Spleen (tissue), 10 donors: ENCODE results near the gene PDCD1. TPM values are rescaled to one million over a fixed set of nuclear protein-coding genes. Genes with fewer than 3 reads are reported as not detected.

Experiments used
- polyA plus RNA-seq, 3 donors: library from polyadenylated mRNA; stranded (reverse); fragments of 200-250 nt; gene quantifications; one replicate each; pipeline ENCODE4 v1.2.1, GENCODE V29; 2013
- total RNA-seq, 7 donors: library from RNA; depleted of rRNA in 3 of 7; stranded (reverse); fragments of >200 nt in 3 of 7; fragmentation: NEBNext Ultra II Directional in 4 of 7; extraction: Animal tissue kit (Norgen Biotek cat#: 25700) in 4 of 7; gene quantifications; one replicate each; pipeline versions ENCODE4 v1.1.0 to v1.2.1, GENCODE V29; 2016 to 2021
- donor health status: healthy with polysubstance abuse.
- donor health status: DM: no; HTN: no; CAD: no; lungs with moderate emphysema.
- donor health status: DM: no; HTN: no; CAD: no.
- donor health status: Bipolar disorder and iron deficiency.
- donor health status: healthy.
- donor health status: DM: no; HTN: no; CAD: no.
- donor health status: DM: yes; HTN: yes; CAD: no.

The PDCD1 gene
- total and polyA plus RNA-seq, 10 donors, result 2.7 to 7.9 (median 5.3) TPM

Other genes with a start within 250 kb of the PDCD1 start
- 10 to 100 TPM; 23.5 to 31.5 (median 28.8) TPM for gene THAP4, start 221.7 kb downstream of the PDCD1 start, total RNA-seq
- 10 to 100 TPM; 21.0 to 27.7 (median 23.5) TPM for gene THAP4, start 221.7 kb downstream of the PDCD1 start, polyA plus RNA-seq
- 100 to 1,000 TPM in 3 of 7 donors, 10 to 100 TPM in 4; 80.0 to 114 (median 97.2) TPM for gene ATG4B, start 221.2 kb downstream of the PDCD1 start, total RNA-seq
- gene ATG4B, start 221.2 kb downstream of the PDCD1 start, polyA plus RNA-seq, result 10 to 100 TPM; 31.1 to 74.5 (median 44.6) TPM
- gene DTYMK, start 172.1 kb downstream of the PDCD1 start, total RNA-seq, result 10 to 100 TPM; 14.0 to 27.9 (median 18.1) TPM
- 10 to 100 TPM; 19.3 to 38.9 (median 31.6) TPM for gene DTYMK, start 172.1 kb downstream of the PDCD1 start, polyA plus RNA-seq
- gene ING5, start 156.9 kb downstream of the PDCD1 start, total RNA-seq, result 10 to 100 TPM; 18.2 to 51.1 (median 37.9) TPM
- gene ING5, start 156.9 kb downstream of the PDCD1 start, polyA plus RNA-seq, result 10 to 100 TPM; 32.6 to 36.4 (median 34.6) TPM
- 10 to 100 TPM; 18.8 to 51.5 (median 32.3) TPM for gene D2HGDH, start 124.3 kb downstream of the PDCD1 start, total RNA-seq
- 10 to 100 TPM; 20.8 to 69.8 (median 67.0) TPM for gene D2HGDH, start 124.3 kb downstream of the PDCD1 start, polyA plus RNA-seq
- under 1 TPM in 2 of 7 donors, not detected in 5; 0.25 to 0.85 TPM for gene GAL3ST2, start 82.1 kb downstream of the PDCD1 start, total RNA-seq
- not detected for gene GAL3ST2, start 82.1 kb downstream of the PDCD1 start, polyA plus RNA-seq
- 1 to 10 TPM in 2 of 7 donors, under 1 TPM in 2, not detected in 3; 0.32 to 1.9 (median 0.85) TPM for gene NEU4, start 49.7 kb downstream of the PDCD1 start, total RNA-seq
- gene NEU4, start 49.7 kb downstream of the PDCD1 start, polyA plus RNA-seq, result under 1 TPM; 0.04 to 0.22 (median 0.08) TPM
- gene RTP5, start 10.8 kb upstream of the PDCD1 start, total RNA-seq, result 1 to 10 TPM in 4 of 7 donors, under 1 TPM in 3; 0.34 to 2.2 (median 1.0) TPM
- gene RTP5, start 10.8 kb upstream of the PDCD1 start, polyA plus RNA-seq, result under 1 TPM; 0.39 to 0.93 (median 0.49) TPM